Fibroblast of skin of back (primary cell): ENCODE data around the gene BCKDK.
"Not testable (repeated sequence)": the region's sequence is repeated elsewhere in the genome, so short reads cannot be mapped to it uniquely, and the experiment has no call there.

Experiments
- DNase-seq: peaks from one replicate; pipeline ENCODE4 v3.0.0-alpha.2; 2013

BCKDK gene

GRCh38 chr16:31143011-31143693 is 35.0 kb downstream of the BCKDK start:
- no peak for DNase-seq

DNA sequence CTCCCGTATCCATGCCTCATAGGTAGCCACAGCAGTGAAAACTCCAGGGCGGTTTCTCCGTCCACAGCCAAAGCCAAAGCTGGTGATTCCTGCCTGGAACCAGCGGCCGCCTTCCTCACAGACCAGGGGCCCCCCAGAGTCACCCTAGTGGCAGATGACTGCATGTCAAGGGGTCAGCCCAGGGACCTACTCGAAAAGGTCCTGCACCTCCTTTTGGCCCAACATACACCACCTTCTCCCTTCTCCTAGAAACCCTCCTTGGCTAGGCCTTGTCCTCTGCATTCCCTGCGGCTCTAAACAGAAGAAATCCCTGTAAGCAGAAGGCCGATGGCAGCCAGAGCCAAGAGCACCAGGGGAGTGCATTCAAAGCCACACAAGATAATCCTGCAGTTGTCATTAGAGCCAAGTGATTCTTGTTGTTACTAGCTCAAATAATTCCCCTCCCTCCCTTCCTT is 35.5 kb downstream of the BCKDK start:
- no peak for DNase-seq

GRCh38 chr16:31144418-31144817 is 36.2 kb downstream of the BCKDK start:
- peak; percentile 18 for DNase-seq

DNA sequence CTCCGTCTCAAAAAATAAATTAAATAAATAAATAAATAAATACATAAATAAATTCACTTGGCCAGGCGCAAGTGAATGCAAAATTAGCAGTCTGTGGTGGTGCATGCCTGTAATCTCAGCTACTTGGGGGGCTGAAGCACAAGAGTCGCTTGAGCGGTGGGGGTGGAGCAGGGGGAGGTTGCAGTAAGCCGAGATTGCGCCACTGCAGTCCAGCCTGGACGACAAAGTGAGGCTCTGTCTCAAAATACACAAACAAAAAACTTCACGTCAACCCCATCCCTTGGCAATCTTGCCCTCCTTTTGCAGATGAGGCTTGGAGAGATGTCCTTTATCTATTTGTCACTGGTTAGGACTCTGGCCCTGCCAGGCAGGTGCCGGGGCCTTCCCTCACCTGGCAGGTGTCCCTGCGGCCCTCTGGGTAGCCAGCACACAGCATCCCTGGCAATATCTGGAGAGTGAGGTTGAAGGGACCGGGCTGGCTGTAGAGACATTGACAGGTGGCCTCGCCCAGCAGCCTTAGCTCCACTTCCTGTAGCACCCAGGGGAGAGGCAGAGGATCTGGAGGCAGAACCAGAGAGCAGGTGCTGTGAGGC is 37.3 kb downstream of the BCKDK start:
- no peak for DNase-seq

DNA sequence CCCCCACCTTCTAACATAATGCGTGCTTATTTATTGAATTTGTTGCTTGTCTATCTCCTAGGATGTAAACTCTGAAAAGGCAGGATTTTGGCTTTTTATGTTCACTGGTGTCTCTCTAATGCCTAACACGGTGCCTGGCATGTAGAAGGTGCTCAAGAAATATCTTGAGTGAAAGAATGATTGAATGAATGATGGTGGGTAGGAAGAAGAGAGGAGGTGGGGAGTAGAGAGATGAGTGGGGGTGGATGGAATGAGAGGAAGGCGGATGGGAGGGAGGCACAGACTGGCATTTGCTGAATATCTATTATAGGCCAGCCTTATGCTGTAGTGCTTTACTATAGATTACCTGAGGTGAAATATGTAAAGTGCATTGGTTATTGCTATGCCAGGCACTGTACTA is 39.4 kb downstream of the BCKDK start:
- no peak for DNase-seq

GRCh38 chr16:31148281-31148728 is 40.1 kb downstream of the BCKDK start:
- DNase-seq: no peak

GRCh38 chr16:31148896-31149295 is 40.7 kb downstream of the BCKDK start:
- no peak for DNase-seq

- no peak for DNase-seq
These were observed 41.1 kb downstream of the BCKDK start for GRCh38 chr16:31149332-31149731.

DNA sequence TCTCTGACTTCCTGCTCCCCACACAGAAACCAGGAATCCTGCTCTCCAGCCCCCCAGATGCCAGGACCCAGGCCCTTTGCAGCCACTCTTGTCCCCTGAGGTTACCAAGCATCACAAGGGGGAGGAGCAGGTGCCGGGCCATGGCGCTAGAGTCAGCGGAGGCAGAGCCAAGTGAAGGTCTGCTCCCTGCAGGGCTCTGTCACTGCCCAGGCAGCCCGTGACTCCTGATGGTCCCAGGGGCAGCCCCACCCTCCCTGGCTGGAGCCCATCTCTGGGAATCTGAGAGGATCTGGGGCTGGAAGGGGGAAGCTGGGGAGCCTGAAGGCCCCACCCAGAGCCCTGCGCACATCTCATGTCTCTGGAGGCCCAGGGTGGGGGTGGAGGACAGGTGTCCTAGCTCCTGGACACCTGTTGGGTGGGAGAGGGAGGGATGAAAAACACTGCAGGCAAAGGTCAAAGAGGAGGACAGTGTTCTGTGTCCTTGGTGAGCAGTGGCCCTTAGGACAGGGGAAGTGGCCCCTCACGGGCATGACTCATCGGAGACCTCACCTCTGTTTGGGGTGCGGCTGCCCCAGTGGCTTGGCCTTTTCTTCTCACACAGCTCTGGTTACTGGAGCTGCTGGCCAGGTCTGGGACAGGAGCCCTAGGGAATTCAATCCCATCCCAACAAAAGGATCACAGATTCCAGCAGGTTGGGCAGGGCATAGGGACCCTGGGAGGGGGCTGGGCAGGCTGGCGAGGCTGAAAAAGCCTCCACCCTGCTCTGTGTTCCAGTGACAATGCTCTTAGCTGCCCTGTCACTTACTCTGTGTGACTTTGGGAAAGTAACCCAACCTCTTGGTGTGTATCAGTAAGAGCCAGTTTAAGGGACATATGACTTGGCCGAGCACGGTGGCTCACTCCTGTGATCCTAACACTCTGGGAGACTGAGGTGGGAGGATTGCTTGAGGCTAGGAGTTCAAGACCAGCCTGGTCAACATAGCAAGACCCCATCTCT is 42.0 kb downstream of the BCKDK start, which contains the start of gene PRSS36:
TSS of gene PRSS36 (minus strand) at position 173 of the 997 bp plus-strand sequence. CDS start at position 142, 31 bp downstream.
- no peak for DNase-seq

DNA sequence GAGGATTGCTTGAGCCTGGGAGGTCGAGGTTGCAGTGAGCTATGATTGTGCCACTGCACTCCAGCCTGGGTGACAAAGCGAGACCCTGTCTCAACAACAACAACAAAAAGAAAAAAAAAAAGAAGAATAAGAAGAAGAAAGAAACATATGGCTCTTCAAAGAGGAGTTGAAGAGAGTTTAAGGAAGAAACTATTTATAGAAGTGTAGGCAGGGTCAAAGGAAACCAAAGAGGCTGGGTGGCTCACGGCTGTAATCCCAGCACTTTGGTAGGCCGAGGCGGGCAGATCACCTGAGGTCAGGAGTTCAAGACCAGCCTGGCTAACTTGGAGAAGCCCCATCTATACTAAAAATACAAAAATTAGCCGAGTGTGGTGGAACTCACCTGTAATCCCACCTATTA is 42.8 kb downstream of the BCKDK start:
- DNase-seq: not testable (repeated sequence)

DNA sequence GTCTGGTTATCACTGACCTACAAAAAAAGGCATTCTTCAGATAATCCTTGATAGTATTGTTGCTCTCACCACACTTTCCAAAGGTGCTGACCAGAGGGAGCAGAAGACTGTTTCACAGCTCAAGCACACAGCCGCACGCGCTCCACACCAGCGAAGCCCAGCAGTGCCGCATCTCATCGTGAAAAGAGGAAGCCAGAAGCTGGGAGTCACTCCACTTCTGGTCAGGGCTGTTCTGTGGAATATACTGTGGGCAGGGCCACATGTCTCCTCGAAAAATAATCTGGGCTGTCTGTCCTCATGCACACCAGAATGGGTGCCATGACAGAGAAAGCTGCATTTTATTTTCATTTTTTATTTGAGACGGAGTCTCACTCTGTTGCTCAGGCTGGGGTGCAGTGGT is 49.0 kb downstream of the BCKDK start:
- DNase-seq: no peak
